ENCODE results near the gene ZNF439.
"Not testable (repeated sequence)": the region's sequence is repeated elsewhere in the genome, so short reads cannot be mapped to it uniquely, and the experiment has no call there.

Gene ZNF439

DNA sequence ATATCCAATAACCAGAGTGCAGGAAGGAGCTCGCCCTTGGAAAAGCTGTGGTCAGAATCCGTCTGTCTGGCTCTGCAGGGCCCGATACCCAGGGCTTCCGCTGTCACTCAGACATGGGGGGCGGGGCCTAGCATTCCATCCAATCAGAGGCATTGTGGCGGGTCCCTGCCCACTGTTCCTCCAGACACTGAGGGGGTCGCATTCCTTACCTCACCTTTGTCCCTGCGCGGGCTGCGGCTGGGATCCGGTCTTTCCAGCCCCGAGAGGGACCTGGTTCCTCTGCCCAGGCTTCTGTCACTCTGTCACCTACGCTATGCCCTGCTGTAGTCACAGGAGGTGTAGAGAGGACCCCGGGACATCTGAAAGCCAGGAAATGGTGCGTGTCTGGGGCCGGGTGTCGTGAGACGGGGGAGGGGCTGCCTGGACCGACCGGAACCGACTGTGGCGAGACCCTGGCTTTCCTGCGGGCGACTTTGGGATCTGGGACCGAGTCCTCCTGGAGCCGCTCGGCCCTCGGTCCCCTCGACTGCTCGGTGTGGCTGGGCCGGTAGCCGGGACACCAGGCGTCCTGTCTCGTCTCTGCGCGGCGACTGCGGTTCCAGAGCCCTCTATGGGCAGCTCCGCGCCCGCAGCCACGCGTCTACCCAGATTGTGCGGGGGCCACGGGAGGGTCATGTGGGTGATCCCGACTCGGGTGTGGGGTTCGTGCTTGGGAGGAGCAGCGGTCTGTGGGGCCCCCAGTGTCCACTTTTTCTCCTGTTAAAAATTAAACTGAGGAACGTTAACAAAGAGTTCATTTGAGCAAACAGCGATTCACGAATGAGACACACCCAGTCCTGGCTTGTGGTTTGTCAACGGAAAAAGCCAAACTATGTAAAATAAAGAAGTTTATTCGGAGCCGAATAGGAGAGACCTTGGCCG lies 39.3 kb downstream of the ZNF439 start, which contains the start of gene ZNF69:
Gene ZNF69, plus strand, starts transcription at position 172 of the 921 bp plus-strand sequence. Its CDS starts 142 bp downstream, at position 314.
- peak; percentile 56 to 73 for DNase-seq (ENCODE audit: low read depth in 2 of 2)
- TF ChIP-seq, protein P1, sequence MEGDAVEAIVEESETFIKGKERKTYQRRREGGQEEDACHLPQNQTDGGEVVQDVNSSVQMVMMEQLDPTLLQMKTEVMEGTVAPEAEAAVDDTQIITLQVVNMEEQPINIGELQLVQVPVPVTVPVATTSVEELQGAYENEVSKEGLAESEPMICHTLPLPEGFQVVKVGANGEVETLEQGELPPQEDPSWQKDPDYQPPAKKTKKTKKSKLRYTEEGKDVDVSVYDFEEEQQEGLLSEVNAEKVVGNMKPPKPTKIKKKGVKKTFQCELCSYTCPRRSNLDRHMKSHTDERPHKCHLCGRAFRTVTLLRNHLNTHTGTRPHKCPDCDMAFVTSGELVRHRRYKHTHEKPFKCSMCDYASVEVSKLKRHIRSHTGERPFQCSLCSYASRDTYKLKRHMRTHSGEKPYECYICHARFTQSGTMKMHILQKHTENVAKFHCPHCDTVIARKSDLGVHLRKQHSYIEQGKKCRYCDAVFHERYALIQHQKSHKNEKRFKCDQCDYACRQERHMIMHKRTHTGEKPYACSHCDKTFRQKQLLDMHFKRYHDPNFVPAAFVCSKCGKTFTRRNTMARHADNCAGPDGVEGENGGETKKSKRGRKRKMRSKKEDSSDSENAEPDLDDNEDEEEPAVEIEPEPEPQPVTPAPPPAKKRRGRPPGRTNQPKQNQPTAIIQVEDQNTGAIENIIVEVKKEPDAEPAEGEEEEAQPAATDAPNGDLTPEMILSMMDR (IDR thresholded peaks at IDR 0.05; ENCODE audit: low read depth, low read length): peak; percentile 16
- peak within 1 kb of the TSS; percentile 65 to 84 for H3K4me3 ChIP-seq (replicated peaks in 1 of 2; ENCODE audit: low read depth in 2 of 2, low read length in 2 of 2)

DNA sequence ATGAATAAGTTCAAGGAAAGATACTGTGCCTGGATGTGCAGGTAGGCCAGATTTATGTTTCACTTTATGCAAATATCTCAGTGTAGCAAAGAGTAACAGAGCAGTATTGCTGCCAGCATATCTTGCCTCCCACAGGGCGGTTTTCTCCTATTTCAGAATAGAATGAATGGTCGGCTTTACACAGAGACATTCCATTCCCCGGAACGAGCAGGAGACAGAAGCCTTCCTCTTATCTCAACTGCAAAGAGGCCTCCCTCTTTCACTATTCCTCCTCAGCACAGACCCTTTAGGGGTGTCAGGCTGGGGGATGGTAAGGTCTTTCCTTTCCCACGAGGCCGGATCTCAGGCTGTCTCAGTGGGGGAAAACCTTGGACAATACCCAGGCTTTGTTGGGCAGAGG lies 41.4 kb downstream of the ZNF439 start:
- peak in 1 of 2 donors; percentile 16 for DNase-seq (ENCODE audit: low read depth in 2 of 2)
- H3K4me3 ChIP-seq (replicated peaks in 1 of 2; ENCODE audit: low read depth in 2 of 2, low read length in 2 of 2): not testable (repeated sequence)

DNA sequence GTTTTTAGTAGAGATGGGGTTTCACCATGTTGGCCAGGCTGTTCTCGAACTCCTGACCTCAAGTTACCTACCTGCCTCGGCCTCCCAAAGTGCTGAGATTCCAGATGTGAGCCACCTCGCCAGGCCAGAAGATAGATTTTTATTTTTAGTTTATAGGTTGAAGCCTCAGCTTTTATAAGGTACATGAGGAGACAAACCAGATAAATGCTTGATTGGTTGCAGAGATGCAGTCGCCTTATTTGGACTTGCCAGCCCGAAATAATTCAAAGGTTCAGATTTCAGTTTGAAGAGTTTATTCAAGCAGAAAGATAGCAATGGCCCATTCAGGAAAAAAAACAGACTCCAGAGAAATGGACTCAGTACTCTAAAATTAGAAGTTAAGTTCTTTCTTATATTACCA lies 42.1 kb downstream of the ZNF439 start:
- H3K4me3 ChIP-seq (replicated peaks in 1 of 2; ENCODE audit: low read depth in 2 of 2, low read length in 2 of 2): no peak overlapping the region
- DNase-seq (ENCODE audit: low read depth in 2 of 2): no peak
- TF ChIP-seq, protein P1 (IDR thresholded peaks at IDR 0.05; ENCODE audit: low read depth, low read length): no peak

DNA sequence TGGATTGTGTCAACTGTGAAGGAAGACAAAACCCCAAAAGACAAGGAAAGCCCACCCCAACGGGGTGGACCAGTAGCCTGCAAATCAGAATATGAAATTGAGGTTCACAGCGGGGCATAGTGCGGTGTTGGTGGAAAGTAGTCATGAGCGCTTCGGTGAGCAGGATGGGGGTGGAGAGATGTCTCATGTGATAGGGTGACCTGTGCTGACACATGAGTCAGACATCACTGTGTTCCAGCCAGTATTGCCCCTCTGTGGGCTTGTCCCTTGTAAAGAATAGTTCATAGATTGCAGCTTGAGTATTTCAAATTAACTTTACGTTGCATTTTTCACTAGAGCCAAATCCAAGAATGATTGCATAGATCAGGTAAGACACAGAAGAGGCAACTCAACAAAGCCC lies 46.3 kb downstream of the ZNF439 start:
- H3K4me3 ChIP-seq (replicated peaks in 1 of 2; ENCODE audit: low read depth in 2 of 2, low read length in 2 of 2): no peak overlapping the region
- TF ChIP-seq, protein P1 (IDR thresholded peaks at IDR 0.05; ENCODE audit: low read depth, low read length): no peak
- no peak for DNase-seq (ENCODE audit: low read depth in 2 of 2)

DNA sequence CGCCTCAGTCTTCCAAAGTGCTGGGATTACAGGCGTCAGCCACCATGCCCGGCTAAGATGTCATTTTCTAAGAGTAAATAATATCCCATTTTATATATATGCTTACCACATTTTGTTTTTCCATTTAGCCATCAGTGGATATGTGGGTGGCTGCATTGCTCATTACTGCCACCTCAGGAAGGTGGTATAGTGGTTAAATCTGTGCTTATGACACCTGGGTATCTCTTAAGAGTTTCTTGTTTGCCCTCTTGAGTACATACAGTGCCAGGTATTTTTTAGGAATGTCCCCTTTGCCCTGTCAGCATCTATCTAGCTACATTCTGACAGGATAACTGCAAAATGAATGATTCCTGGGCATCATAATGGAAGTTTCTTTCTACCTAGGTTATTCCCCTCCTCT lies 53.7 kb downstream of the ZNF439 start:
- no peak overlapping the region for H3K4me3 ChIP-seq (replicated peaks in 1 of 2; ENCODE audit: low read depth in 2 of 2, low read length in 2 of 2)
- TF ChIP-seq, protein P1 (IDR thresholded peaks at IDR 0.05; ENCODE audit: low read depth, low read length): no peak
- DNase-seq (ENCODE audit: low read depth in 2 of 2): no peak

DNA sequence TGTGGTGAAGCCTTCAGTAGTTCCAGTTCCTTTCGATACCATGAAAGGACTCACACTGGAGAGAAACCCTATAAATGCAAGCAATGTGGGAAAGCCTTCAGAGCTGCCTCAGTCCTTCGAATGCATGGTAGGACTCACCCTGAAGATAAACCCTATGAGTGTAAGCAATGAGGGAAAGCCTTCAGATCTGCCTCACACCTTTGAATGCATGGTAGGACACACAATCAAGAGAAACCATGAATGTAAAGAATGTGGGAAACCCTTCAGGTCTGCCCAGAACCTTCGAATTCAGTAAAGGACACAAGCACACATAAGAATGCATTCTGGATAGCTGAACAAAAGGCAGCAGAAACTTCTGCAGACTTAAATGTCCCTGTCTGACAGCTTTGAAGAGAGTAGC lies 57.4 kb downstream of the ZNF439 start:
- H3K4me3 ChIP-seq (replicated peaks in 1 of 2; ENCODE audit: low read depth in 2 of 2, low read length in 2 of 2): no peak overlapping the region
- TF ChIP-seq, protein P1 (IDR thresholded peaks at IDR 0.05; ENCODE audit: low read depth, low read length): no peak
- no peak for DNase-seq (ENCODE audit: low read depth in 2 of 2)

DNA sequence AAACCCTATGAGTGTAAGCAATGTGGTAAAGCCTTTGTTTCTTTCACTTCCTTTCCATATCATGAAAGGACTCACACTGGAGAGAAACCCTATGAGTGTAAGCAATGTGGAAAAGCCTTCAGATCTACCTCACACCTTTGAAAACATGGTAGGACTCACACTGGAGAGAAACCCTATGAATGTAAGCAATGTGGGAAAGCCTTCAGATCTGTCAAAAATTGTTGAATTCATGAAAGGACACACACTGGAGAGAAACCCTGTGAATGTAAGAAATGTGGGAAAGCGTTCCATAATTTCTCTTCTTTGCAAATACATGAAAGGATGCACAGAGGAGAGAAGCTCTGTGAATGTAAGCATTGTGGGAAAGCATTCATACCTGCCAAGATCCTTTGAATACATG lies 63.4 kb downstream of the ZNF439 start:
- H3K4me3 ChIP-seq (replicated peaks in 1 of 2; ENCODE audit: low read depth in 2 of 2, low read length in 2 of 2): not testable (repeated sequence)
- peak in 1 of 2 donors; percentile 2 for DNase-seq (ENCODE audit: low read depth in 2 of 2)

DNA sequence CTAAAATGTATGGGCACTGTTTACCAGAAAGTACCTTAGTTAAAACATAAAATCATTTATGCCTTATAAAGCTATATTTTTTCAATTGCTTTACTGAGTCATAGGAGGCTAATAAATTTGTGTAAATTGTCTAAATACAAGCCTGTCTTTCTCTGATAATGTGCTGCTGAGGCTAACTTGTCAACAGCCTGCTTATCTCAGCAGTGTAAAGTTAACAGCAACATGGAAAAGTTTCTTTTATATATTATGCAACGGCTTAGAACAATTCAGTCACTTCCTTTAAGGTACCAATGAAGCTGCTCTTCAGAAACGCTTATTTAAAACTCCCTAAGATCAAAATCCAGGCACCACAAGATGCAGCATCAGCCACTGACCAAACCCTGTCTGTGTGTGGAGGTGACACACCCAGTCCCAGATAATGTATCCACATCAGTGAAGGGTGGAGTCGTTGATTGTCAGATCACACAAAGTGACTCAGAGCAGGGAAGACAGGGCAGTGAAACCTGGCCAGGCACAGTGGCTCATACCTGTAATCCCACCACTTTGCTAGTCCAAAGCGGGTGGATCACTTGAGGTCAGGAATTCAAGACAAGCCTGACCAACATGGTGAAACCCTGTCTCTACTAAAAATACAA lies 66.0 kb downstream of the ZNF439 start:
- not testable (repeated sequence) for H3K4me3 ChIP-seq (replicated peaks in 1 of 2; ENCODE audit: low read depth in 2 of 2, low read length in 2 of 2); DNase-seq (ENCODE audit: low read depth in 2 of 2)

Data from cardiac fibroblast (primary cell).